ENCODE data around the gene MED17. TPM values are rescaled to one million over a fixed set of nuclear protein-coding genes. Genes with fewer than 3 reads are reported as not detected.
"Not testable (repeated sequence)": the region's sequence is repeated elsewhere in the genome, so short reads cannot be mapped to it uniquely, and the experiment has no call there.

MED17 gene
- total RNA-seq, 6 experiments from 2014 or later = 4.8 to 10.1 (median 8.5) TPM

GRCh38 chr11:93773045-93773477 is 11.0 kb upstream of the MED17 start:
- Histone ChIP-seq H3K36me3 (no peaks in the 10 kb centered on the region), H3K4me1 (no peaks in the 10 kb centered on the region), H3K4me3 (no peak overlapping the region), H3K9me3 (no peaks in the 10 kb centered on the region), H3K27ac (no peak overlapping the region), H3K27me3 (no peaks in the 10 kb centered on the region)
- TF ChIP-seq, protein P1, sequence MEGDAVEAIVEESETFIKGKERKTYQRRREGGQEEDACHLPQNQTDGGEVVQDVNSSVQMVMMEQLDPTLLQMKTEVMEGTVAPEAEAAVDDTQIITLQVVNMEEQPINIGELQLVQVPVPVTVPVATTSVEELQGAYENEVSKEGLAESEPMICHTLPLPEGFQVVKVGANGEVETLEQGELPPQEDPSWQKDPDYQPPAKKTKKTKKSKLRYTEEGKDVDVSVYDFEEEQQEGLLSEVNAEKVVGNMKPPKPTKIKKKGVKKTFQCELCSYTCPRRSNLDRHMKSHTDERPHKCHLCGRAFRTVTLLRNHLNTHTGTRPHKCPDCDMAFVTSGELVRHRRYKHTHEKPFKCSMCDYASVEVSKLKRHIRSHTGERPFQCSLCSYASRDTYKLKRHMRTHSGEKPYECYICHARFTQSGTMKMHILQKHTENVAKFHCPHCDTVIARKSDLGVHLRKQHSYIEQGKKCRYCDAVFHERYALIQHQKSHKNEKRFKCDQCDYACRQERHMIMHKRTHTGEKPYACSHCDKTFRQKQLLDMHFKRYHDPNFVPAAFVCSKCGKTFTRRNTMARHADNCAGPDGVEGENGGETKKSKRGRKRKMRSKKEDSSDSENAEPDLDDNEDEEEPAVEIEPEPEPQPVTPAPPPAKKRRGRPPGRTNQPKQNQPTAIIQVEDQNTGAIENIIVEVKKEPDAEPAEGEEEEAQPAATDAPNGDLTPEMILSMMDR (IDR thresholded peaks at IDR 0.05) = no peak
- no peak for TF ChIP-seq POLR2A (IDR thresholded peaks at IDR 0.05)
- intact Hi-C loops (cut with DNase I) = no loop called here
- ATAC-seq (peak in 2 of 4 donors; percentile 42 to 43), DNase-seq (no peak)
- WGBS (ENCODE audit: insufficient coverage, low coverage, low lambda C conversion rate, missing lambda C conversion rate) = 33% methylated on average over 2 of the region's 3 CpGs

- ATAC-seq = peak in 2 of 4 donors; percentile 12 to 38
Observed at GRCh38 chr11:93773601-93774200, 10.4 kb upstream of the MED17 start.

DNA sequence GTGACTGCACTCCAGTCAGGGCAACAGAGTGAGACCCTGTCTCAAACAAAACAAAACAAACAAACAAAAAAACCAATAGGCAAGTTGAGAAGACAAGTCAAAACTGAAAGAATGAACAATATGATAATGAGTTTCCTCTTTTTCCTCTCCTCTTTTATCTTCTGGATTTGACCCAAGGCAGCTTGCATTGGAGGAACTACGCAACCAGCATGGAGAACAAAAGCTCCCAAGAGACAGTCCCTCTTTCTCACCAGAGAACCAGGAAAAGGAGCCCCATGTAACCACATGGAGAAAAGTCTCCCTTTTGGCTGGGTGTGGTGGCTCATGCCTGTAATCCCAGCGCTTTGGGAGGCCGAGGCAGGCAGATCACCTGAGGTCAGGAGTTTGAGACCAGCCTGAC is 9.5 kb upstream of the MED17 start:
- ATAC-seq; intact Hi-C loops (cut with DNase I); H3K4me3 ChIP-seq; H3K36me3 ChIP-seq; DNase-seq; H3K9me3 ChIP-seq; H3K27me3 ChIP-seq; H3K4me1 ChIP-seq; H3K27ac ChIP-seq: not testable (repeated sequence)
- 100% methylated on average over 1 of the region's 3 CpGs for WGBS (ENCODE audit: insufficient coverage, low coverage, low lambda C conversion rate, missing lambda C conversion rate)

More at GRCh38 chr11:93773601-93774200, 10.4 kb upstream of the MED17 start:
- Histone ChIP-seq H3K27ac (no peak overlapping the region), H3K4me1 (no peaks in the 10 kb centered on the region), H3K27me3 (no peaks in the 10 kb centered on the region), H3K36me3 (no peaks in the 10 kb centered on the region), H3K4me3 (no peak overlapping the region), H3K9me3 (no peaks in the 10 kb centered on the region)
- TF ChIP-seq, protein P1 (IDR thresholded peaks at IDR 0.05) = no peak
- TF ChIP-seq POLR2A (IDR thresholded peaks at IDR 0.05) = no peak
- no CpG with 5 or more reads among the region's 10 CpGs for WGBS (ENCODE audit: insufficient coverage, low coverage, low lambda C conversion rate, missing lambda C conversion rate)
- no peak for DNase-seq
- intact Hi-C loops (cut with DNase I) = no loop called here

DNA sequence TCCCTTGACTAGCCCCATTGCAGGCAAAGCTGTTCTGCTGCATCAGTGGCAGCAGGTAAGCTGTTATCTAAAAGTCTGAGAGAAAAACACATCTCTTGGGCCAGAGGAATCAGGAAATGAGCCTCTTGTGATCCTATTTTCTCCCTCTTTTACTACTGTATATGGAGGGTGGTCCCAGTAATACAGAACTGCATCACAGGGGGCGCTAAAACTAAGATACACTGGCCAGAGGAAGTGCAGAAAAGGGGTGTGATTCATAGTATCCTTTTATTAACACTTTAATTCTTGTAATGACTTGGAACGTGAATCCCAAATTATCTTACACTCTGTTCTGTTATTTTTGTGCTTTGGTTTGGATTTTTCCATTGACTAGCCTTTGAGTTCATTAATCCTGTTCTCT is 8.8 kb upstream of the MED17 start:
- DNase-seq = no peak
- Histone ChIP-seq H3K36me3 (no peaks in the 10 kb centered on the region), H3K9me3 (no peaks in the 10 kb centered on the region), H3K4me1 (no peaks in the 10 kb centered on the region), H3K27ac (no peak overlapping the region), H3K27me3 (no peaks in the 10 kb centered on the region), H3K4me3 (no peak overlapping the region)
- ATAC-seq = no peak
- TF ChIP-seq POLR2A (IDR thresholded peaks at IDR 0.05) = no peak
- TF ChIP-seq, protein P1 (IDR thresholded peaks at IDR 0.05) = no peak
- WGBS (ENCODE audit: insufficient coverage, low coverage, low lambda C conversion rate, missing lambda C conversion rate) = 49% methylated on average over 2 of the region's 2 CpGs
- intact Hi-C loops (cut with DNase I) = no loop called here

- ATAC-seq = no peak
- intact Hi-C loops (cut with DNase I) = loop anchor here in 1 of 2 donors (10.0 kb wide), 1 partner anchor 49 kb away; no protein-coding TSS in a partner anchor
- H3K27ac ChIP-seq = peak overlapping the region in 1 of 3 donors; percentile 47
- no peak for TF ChIP-seq POLR2A (IDR thresholded peaks at IDR 0.05)
- TF ChIP-seq, protein P1 (IDR thresholded peaks at IDR 0.05) = no peak
- no peaks in the 10 kb centered on the region for H3K9me3 ChIP-seq
- peaks cover 0 to 19% (median 5%) of the 10 kb centered on the region in 4 donors for H3K4me1 ChIP-seq
- 52% methylated on average over 7 of the region's 7 CpGs for WGBS (ENCODE audit: insufficient coverage, low coverage, low lambda C conversion rate, missing lambda C conversion rate)
- DNase-seq = no peak
- H3K4me3 ChIP-seq = peak overlapping the region; percentile 82 to 96 (median 96)
- H3K36me3 ChIP-seq = peaks cover 0 to 6% (median 1%) of the 10 kb centered on the region in 4 donors
- no peaks in the 10 kb centered on the region for H3K27me3 ChIP-seq
Observed at GRCh38 chr11:93783362-93783761, 720 bp upstream of the MED17 start.

All from right lobe of liver (tissue), 6 donors.